Heart right ventricle (tissue), 16 donors: Measurements from ENCODE around the gene CASP5. TPM values are rescaled to one million over a fixed set of nuclear protein-coding genes. Genes with fewer than 3 reads are reported as not detected.
"Not testable (repeated sequence)": the region's sequence is repeated elsewhere in the genome, so short reads cannot be mapped to it uniquely, and the experiment has no call there.

ENCODE experiments used
- ATAC-seq, 8 donors: fragments of 200-7000 bp; cut with Tn5 transposase; one replicate each; pipeline ENCODE4 v1.9.1; 2020; ENCODE audit warnings: mild to moderate bottlenecking in 8 of 8, moderate library complexity in 8 of 8, moderate number of reproducible peaks in 1 of 8
- DNase-seq, 2 donors: peaks; one replicate each; pipeline ENCODE4 v3.0.0-alpha.2; 2020
- H3K27ac ChIP-seq, 10 donors: fragments of 200-600 bp; sonication (generic) in 2 of 10; one replicate each; pipeline versions ENCODE4 v1.5.0 to v1.8.0; 2020 to 2022; ENCODE audit warnings: mild to moderate bottlenecking in 3 of 10
- H3K27me3 ChIP-seq, 7 donors: fragments of 200-600 bp; one replicate each; pipeline ENCODE4 v1.8.0; 2021 to 2022; ENCODE audit warnings: mild to moderate bottlenecking in 2 of 7
- H3K36me3 ChIP-seq, 9 donors: fragments of 200-600 bp; sonication (generic) in 1 of 9; one replicate each; pipeline versions ENCODE4 v1.5.0 to v1.8.0; 2020 to 2022; ENCODE audit warnings: mild to moderate bottlenecking in 2 of 9
- H3K4me1 ChIP-seq, 9 donors: fragments of 200-600 bp; sonication (generic) in 1 of 9; one replicate each; pipeline versions ENCODE4 v1.5.0 to v1.8.0; 2020 to 2022; ENCODE audit warnings: mild to moderate bottlenecking in 4 of 9
- H3K4me3 ChIP-seq, 10 donors: fragments of 200-600 bp; sonication (generic) in 2 of 10; one replicate each; pipeline versions ENCODE4 v1.5.0 to v1.8.0; 2020 to 2022; ENCODE audit warnings: mild to moderate bottlenecking in 7 of 10, moderate library complexity in 2 of 10
- H3K9me3 ChIP-seq, 11 donors: fragments of 200-600 bp in 10 of 11; sonication (generic) in 2 of 11; one replicate each; pipeline versions ENCODE4 v1.5.0 to v1.8.0; 2013 to 2022; ENCODE audit warnings: mild to moderate bottlenecking in 2 of 11, control low read depth in 1 of 11, moderate library complexity in 1 of 11
- WGBS, 2 donors: extraction: QIAGEN DNeasy Blood & Tissue Kit; methylation state at CpG; one replicate each; pipeline ENCODE4 v1.1.7; 2013; ENCODE audit warnings: inconsistent platforms in 1 of 2; 5-methylcytosine and 5-hydroxymethylcytosine counted together
- intact Hi-C, 10 donors: fragments of 100-400 bp; cut with DNase I; formaldehyde crosslinking; loops; one replicate each; pipeline versions ENCODE4 v1.11.1 to v1.14.2; 2022
- polyA plus RNA-seq, 2 donors: library from polyadenylated mRNA; stranded (reverse); fragments of 200-250 nt; gene quantifications; one replicate each; pipeline ENCODE4 v1.2.3, GENCODE V29; 2013
- total RNA-seq, 10 donors: library from RNA; stranded (reverse); fragmentation: NEBNext Ultra II Directional in 3 of 10; extraction: Animal tissue kit (Norgen Biotek cat#: 25700) in 3 of 10; gene quantifications; one replicate each; pipeline versions ENCODE4 v1.2.1 to v1.2.4, GENCODE V29; 2021 to 2023
- TF ChIP-seq, protein P1 (sequence below), 9 donors: fragments of 200-600 bp; sonication (generic) in 2 of 9; IDR thresholded peaks; one replicate each; pipeline versions ENCODE4 v1.5.0 to v1.8.0; 2021 to 2022; ENCODE audit warnings: antibody characterized with exemption in 9 of 9, mild to moderate bottlenecking in 5 of 9, moderate library complexity in 1 of 9
- donor health status: Arrhythmogenic right ventricular cardiomyopathy.
- donor health status: ischemic (EF 13 %, LVEDD 7.1; RV severe dilation, severe dysfunction).
- donor health status: healthy with polysubstance abuse.
- donor health status: DM: no; HTN: yes; CAD: no.
- donor health status: DM: no; HTN: no; CAD: no.
- donor health status: ischemic (EF 25% LVEDD 6.9; RV normal size, moderate dysfunction).
- donor health status: ischemic (EF 25% LVEDD 5.7; RV mildly dilated, moderate dysfunction).
- donor health status: healthy.
- donor health status: DM: yes; HTN: yes; CAD: no.
- donor health status: Ischemic cardiomyopathy.
- donor health status: ischemic (EF 35%, LVEDD 5.7; RV mildly dilated, moderate dysfunction).
- donor health status: nonischemic (EF 11% LVEDD 7.7; RV severe dilation, severe dysfunction).
- donor health status: DM: yes; HTN: yes; CAD: no.
- donor health status: PGD.
- donor health status: ischemic (EF 29% LVEDD 5.4; RV normal size, mild dysfunction).
- donor health status: nonischemic (EF 23%, LVEDD 6.1; RV moderate dilation, normal function).

The CASP5 gene
- total and polyA plus RNA-seq, 12 donors: 0.03 to 0.79 (median 0.21) TPM; not detected in 8

DNA sequence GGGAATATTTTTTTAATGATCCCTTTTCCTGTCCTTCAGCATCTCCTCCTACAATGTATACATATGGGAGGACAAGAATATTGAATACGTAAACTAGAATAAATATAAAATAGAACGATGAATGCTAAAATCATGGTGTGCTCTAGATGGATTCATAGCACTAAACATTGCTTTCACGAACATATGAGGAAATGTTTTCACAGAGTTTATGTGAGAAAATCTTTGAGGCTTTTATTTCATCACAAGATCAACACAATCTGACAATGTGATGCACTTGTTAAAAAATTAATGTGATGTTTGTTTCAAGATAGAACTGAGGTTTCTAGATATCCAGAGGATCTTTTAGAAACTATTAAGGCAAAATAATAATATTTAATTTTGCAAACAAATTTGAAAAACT, 19.2 kb upstream of the CASP5 start:
- Histone ChIP-seq H3K27ac (no peak overlapping the region), H3K27me3 (no peaks in the 10 kb centered on the region), H3K4me1 (peaks cover 0 to 41% (median 6%) of the 10 kb centered on the region in 9 donors), H3K4me3 (peak overlapping the region in 3 of 10 donors; percentile 50 to 59 (median 59)), H3K36me3 (peaks cover 0 to 28% (median 0%) of the 10 kb centered on the region in 9 donors), H3K9me3 (no peaks in the 10 kb centered on the region)
- intact Hi-C loops: no loop called here
- no peak for ATAC-seq
- TF ChIP-seq, protein P1, sequence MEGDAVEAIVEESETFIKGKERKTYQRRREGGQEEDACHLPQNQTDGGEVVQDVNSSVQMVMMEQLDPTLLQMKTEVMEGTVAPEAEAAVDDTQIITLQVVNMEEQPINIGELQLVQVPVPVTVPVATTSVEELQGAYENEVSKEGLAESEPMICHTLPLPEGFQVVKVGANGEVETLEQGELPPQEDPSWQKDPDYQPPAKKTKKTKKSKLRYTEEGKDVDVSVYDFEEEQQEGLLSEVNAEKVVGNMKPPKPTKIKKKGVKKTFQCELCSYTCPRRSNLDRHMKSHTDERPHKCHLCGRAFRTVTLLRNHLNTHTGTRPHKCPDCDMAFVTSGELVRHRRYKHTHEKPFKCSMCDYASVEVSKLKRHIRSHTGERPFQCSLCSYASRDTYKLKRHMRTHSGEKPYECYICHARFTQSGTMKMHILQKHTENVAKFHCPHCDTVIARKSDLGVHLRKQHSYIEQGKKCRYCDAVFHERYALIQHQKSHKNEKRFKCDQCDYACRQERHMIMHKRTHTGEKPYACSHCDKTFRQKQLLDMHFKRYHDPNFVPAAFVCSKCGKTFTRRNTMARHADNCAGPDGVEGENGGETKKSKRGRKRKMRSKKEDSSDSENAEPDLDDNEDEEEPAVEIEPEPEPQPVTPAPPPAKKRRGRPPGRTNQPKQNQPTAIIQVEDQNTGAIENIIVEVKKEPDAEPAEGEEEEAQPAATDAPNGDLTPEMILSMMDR (IDR thresholded peaks at IDR 0.05): no peak
- WGBS, 2 donors: 93 to 98% methylated on average over 3 of the region's 3 CpGs
- no peak for DNase-seq

- no peak for DNase-seq
- peaks cover 0 to 28% (median 0%) of the 10 kb centered on the region in 9 donors for H3K36me3 ChIP-seq
- TF ChIP-seq, protein P1 (IDR thresholded peaks at IDR 0.05): no peak
- peaks cover 0 to 37% (median 4%) of the 10 kb centered on the region in 9 donors for H3K4me1 ChIP-seq
- whole genome bisulfite sequencing, 2 donors: 90 to 95% methylated on average over 2 of the region's 2 CpGs
- intact Hi-C loops: no loop called here
- no peak for ATAC-seq
- no peaks in the 10 kb centered on the region for H3K27me3 ChIP-seq
- no peaks in the 10 kb centered on the region for H3K9me3 ChIP-seq
- H3K4me3 ChIP-seq: no peak overlapping the region
- H3K27ac ChIP-seq: no peak overlapping the region
These were observed 17.7 kb upstream of the CASP5 start for GRCh38 chr11:105040703-105041102.

GRCh38 chr11:105034813-105035620, 12.0 kb upstream of the CASP5 start, which contains the start of gene CASP1:
Gene CASP1 (minus strand): TSS chr11:105035144. CDS start chr11:105035113, 31 bp downstream.
- peaks cover 0 to 50% (median 6%) of the 10 kb centered on the region in 9 donors for H3K4me1 ChIP-seq
- intact Hi-C loops: loop anchor here in 2 of 10 donors (5.0 to 10.0 kb wide), 2 partner anchors 68 to 70 kb away; partner anchors contain the start of gene CASP4 (in 2 of the 2)
- peaks cover 0 to 28% (median 10%) of the 10 kb centered on the region in 9 donors for H3K36me3 ChIP-seq
- DNase-seq: peak in 1 of 2 donors; percentile 49
- TF ChIP-seq, protein P1 (IDR thresholded peaks at IDR 0.05): no peak
- H3K9me3 ChIP-seq: no peaks in the 10 kb centered on the region
- H3K27me3 ChIP-seq: no peaks in the 10 kb centered on the region
- H3K4me3 ChIP-seq: peak within 1 kb of the TSS; percentile 19 to 62 (median 50)
- H3K27ac ChIP-seq: peak within 1 kb of the TSS; percentile 34 to 89 (median 66)
- WGBS, 2 donors: 43 to 53% methylated on average over 3 of the region's 3 CpGs
- peak in 7 of 8 donors; percentile 71 to 95 (median 89) for ATAC-seq

DNA sequence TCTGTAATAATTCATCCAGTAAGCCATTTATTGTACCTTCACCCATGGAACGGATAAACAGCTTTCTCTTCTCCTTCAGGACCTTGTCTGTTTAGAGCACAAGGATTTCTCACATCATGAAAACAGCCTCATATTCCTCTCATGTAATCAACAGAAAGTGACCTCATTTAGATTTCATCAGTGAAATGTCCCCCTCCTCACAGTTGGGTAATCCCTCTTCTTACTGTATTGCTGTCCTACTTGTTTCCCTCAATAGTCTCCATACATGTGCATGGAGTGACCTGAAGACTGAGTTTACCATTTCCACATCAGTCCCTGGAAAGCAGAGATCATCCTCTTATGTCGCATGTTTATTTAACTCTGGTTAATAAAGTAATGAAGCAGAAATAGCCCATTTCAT, 11.4 kb upstream of the CASP5 start:
- peak in 6 of 8 donors; percentile 18 to 46 (median 33) for ATAC-seq
- intact Hi-C loops: loop anchor here in 2 of 10 donors (5.0 to 10.0 kb wide), 2 partner anchors 67 to 70 kb away; partner anchors contain the start of gene CASP4 (in 2 of the 2)
- DNase-seq, H3K9me3 ChIP-seq, H3K27me3 ChIP-seq: not testable (repeated sequence)
- peak overlapping the region; percentile 19 to 62 (median 50) for H3K4me3 ChIP-seq
- 47 to 65% methylated on average over 2 of the region's 2 CpGs for WGBS, 2 donors
- H3K27ac ChIP-seq: peak overlapping the region in 9 of 10 donors; percentile 52 to 89 (median 68)
- peaks cover 0 to 28% (median 15%) of the 10 kb centered on the region in 9 donors for H3K36me3 ChIP-seq
- peaks cover 0 to 51% (median 6%) of the 10 kb centered on the region in 9 donors for H3K4me1 ChIP-seq
